MM.1S (cell line): ENCODE measurements around the gene CDC37L1.

ENCODE experiments used
- CTCF ChIP-seq: fragments of 300-600 bp; sonication (generic); IDR thresholded peaks from 2 replicates; pipeline ENCODE4 v1.5.1; 2016; ENCODE audit warnings: antibody characterized with exemption, low read length, mixed read lengths
- EZH2 ChIP-seq: fragments of 300-600 bp; sonication (generic); optimal IDR thresholded peaks from 2 replicates; pipeline ENCODE3; 2017; ENCODE audit warnings: low read depth, mild to moderate bottlenecking, antibody characterized with exemption, low read length, mixed read lengths
- EZH2phosphoT487 ChIP-seq: fragments of 300-600 bp; sonication (generic); IDR thresholded peaks from 2 replicates; pipeline ENCODE4 v1.6.1; 2018; ENCODE audit warnings: antibody characterized with exemption, low read length

GRCh38 chr9:4689687-4690104 is 10.3 kb downstream of the CDC37L1 start:
- TF ChIP-seq CTCF (no peak), EZH2 (no peak), EZH2phosphoT487 (no peak)
